GM23248 (cell line): ENCODE data around the gene RFNG. TPM values are rescaled to one million over a fixed set of nuclear protein-coding genes. Genes with fewer than 3 reads are reported as not detected.

Experiments used
- DNase-seq: peaks from one replicate; pipeline ENCODE4 v3.0.0-alpha.2; 2015
- H2AFZ ChIP-seq: fragments of 200-600 bp; sonication (generic); 2 replicates; pipeline ENCODE4 v1.6.1; 2016; ENCODE audit warnings: antibody characterized with exemption
- H3F3A ChIP-seq: fragments of 200-600 bp; sonication (generic); 2 replicates; pipeline ENCODE4 v1.6.1; 2016; ENCODE audit warnings: mild to moderate bottlenecking, antibody characterized with exemption, mixed run types; ENCODE audit not compliant: insufficient read depth
- H3K27ac ChIP-seq: fragments of 200-600 bp; sonication (generic); 2 replicates; pipeline ENCODE4 v1.5.1; 2016; ENCODE audit warnings: mild to moderate bottlenecking
- H3K27me3 ChIP-seq: fragments of 200-600 bp; sonication (generic); replicated peaks from 2 replicates; pipeline ENCODE4 v1.6.1; 2016; ENCODE audit warnings: mild to moderate bottlenecking; ENCODE audit not compliant: insufficient read depth
- H3K36me3 ChIP-seq: fragments of 200-600 bp; sonication (generic); 2 replicates; pipeline ENCODE4 v1.6.1; 2016; ENCODE audit warnings: low read depth, mild to moderate bottlenecking
- H3K4me1 ChIP-seq: fragments of 200-600 bp; sonication (generic); 2 replicates; pipeline ENCODE4 v1.6.1; 2016; ENCODE audit warnings: mild to moderate bottlenecking; ENCODE audit not compliant: insufficient read depth
- H3K4me2 ChIP-seq: fragments of 200-600 bp; sonication (generic); one replicate; pipeline ENCODE4 v1.6.1; 2016; ENCODE audit warnings: mild to moderate bottlenecking; ENCODE audit not compliant: unreplicated experiment
- H3K4me3 ChIP-seq: fragments of 200-600 bp; sonication (generic); 2 replicates; pipeline ENCODE4 v1.5.1; 2016; ENCODE audit warnings: mild to moderate bottlenecking
- H3K79me2 ChIP-seq: fragments of 200-600 bp; sonication (generic); 2 replicates; pipeline ENCODE4 v1.6.1; 2016; ENCODE audit warnings: mild to moderate bottlenecking; ENCODE audit not compliant: insufficient read depth
- H3K9ac ChIP-seq: fragments of 200-600 bp; sonication (generic); 2 replicates; pipeline ENCODE4 v1.6.1; 2016; ENCODE audit warnings: mild to moderate bottlenecking
- H3K9me2 ChIP-seq: fragments of 200-600 bp; sonication (generic); 2 replicates; pipeline ENCODE4 v1.6.1; 2016; ENCODE audit warnings: mixed run types, mild to moderate bottlenecking, moderate library complexity; ENCODE audit not compliant: insufficient read depth
- H3K9me3 ChIP-seq: fragments of 200-600 bp; sonication (generic); one replicate; pipeline ENCODE4 v1.6.1; 2017; ENCODE audit warnings: low read depth
- H4K20me1 ChIP-seq: fragments of 200-600 bp; sonication (generic); 2 replicates; pipeline ENCODE4 v1.6.0; 2016; ENCODE audit not compliant: insufficient read depth
- EZH2 ChIP-seq: fragments of 200-600 bp; sonication (generic); IDR thresholded peaks from 2 replicates; pipeline ENCODE4 v1.6.1; 2018; ENCODE audit warnings: antibody characterized with exemption, mild to moderate bottlenecking; ENCODE audit not compliant: insufficient read depth, poor library complexity, severe bottlenecking
- EZH2phosphoT487 ChIP-seq: fragments of 200-600 bp; sonication (generic); IDR thresholded peaks from 2 replicates; pipeline ENCODE4 v1.6.1; 2018; ENCODE audit warnings: antibody characterized with exemption, moderate library complexity, mild to moderate bottlenecking, low read depth; ENCODE audit not compliant: insufficient read depth
- WGBS, 2 experiments: methylation state at CpG; one replicate each; pipeline ENCODE4 v1.1.6; 2015 to 2017; ENCODE audit warnings: low lambda C conversion rate in 2 of 2, low coverage in 1 of 2; ENCODE audit errors: missing lambda C conversion rate in 2 of 2; 5-methylcytosine and 5-hydroxymethylcytosine counted together
- in situ Hi-C: fragments of 300-500 bp; cut with MboI; formaldehyde crosslinking; loops from 2 replicates; pipeline ENCODE4 v1.15.0; 2020
- polyA plus RNA-seq: library from polyadenylated mRNA; unstranded; fragments of >200 nt; fragmentation: Nextera tagmentation; extraction: Ambion mirVana; gene quantifications from 2 replicates; pipeline ENCODE4 v1.2.1, GENCODE V29; 2016
- total RNA-seq: library from RNA; depleted of rRNA; stranded (reverse); fragments of >200 nt; shearing (Covaris generic); gene quantifications from 2 replicates; pipeline ENCODE4 v1.2.3, GENCODE V29; 2014

The RFNG gene
- total and polyA plus RNA-seq, 2 experiments from 2014 or later, result 11.8 to 59.8 TPM

DNA sequence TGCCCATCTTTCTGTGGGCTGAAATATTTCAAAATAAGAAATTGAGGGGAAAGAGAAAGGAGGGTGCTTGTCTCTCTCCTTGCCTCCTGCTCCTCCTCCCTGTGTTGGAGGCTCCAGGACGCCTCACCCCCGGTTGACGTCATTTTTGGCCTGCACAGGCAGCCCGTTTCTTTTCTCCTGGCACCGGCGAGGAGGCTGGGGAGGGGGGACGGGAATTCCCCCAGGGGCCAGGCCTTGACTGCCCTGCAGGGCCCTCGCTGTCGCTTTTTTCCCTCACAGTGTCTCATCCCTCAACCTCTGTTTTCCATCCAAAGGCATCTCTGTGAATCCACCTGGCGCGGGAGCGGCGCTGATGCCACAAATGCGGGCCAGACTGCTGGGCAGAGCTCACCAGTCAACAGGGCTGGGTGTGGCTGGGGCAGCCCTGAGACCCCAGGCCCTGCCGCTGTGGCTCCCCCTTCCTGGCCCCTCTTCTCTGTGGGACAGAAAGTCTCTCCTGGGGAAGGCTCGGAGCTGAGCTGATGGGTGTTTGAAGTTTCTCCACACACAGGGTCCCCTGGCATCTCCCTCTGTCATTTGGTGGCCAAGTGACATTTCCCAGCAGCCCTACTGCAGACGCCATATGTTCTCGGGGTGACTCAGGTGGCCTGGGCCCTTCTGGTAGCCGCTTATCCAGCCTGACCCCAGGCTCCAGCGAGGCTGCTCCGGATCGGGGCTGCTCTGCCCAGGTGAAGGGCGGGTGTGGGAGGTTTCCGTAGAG is 45.0 kb downstream of the RFNG start:
- H3K79me2 ChIP-seq, result no peaks in the 10 kb centered on the region
- no peaks in the 10 kb centered on the region for H3K27me3 ChIP-seq
- peak; percentile 73 for DNase-seq
- H3K4me1 ChIP-seq, result peaks cover 27% of the 10 kb centered on the region
- H3K27ac ChIP-seq, result no peak overlapping the region
- H3K9me2 ChIP-seq, result no peaks in the 10 kb centered on the region
- in situ Hi-C loops, result no loop called here
- no peak overlapping the region for H2AFZ ChIP-seq
- no peak for TF ChIP-seq EZH2phosphoT487
- no peak for TF ChIP-seq EZH2
- no peaks in the 10 kb centered on the region for H3K9me3 ChIP-seq
- no peak overlapping the region for H3K4me2 ChIP-seq
- peaks cover 8% of the 10 kb centered on the region for H3F3A ChIP-seq
- H4K20me1 ChIP-seq, result no peaks in the 10 kb centered on the region
- H3K36me3 ChIP-seq, result no peaks in the 10 kb centered on the region
- no peak overlapping the region for H3K9ac ChIP-seq
- no peak overlapping the region for H3K4me3 ChIP-seq
- 56 to 64% methylated on average over 21 to 24 of the region's 24 CpGs for WGBS, 2 experiments

- Histone ChIP-seq H2AFZ (no peak overlapping the region), H3K9ac (no peak overlapping the region), H3F3A (peaks cover 8% of the 10 kb centered on the region), H3K4me1 (peaks cover 27% of the 10 kb centered on the region), H3K4me2 (no peak overlapping the region), H4K20me1 (no peaks in the 10 kb centered on the region), H3K9me3 (no peaks in the 10 kb centered on the region), H3K9me2 (no peaks in the 10 kb centered on the region), H3K36me3 (no peaks in the 10 kb centered on the region), H3K4me3 (no peak overlapping the region), H3K27me3 (no peaks in the 10 kb centered on the region), H3K27ac (no peak overlapping the region), H3K79me2 (no peaks in the 10 kb centered on the region)
- TF ChIP-seq EZH2, result no peak
- no peak for TF ChIP-seq EZH2phosphoT487
- in situ Hi-C loops, result no loop called here
- no peak for DNase-seq
- WGBS, 2 experiments, result 84 to 85% methylated on average over 28 to 30 of the region's 30 CpGs
Measured at GRCh38 chr17:82005701-82006348, 45.8 kb downstream of the RFNG start.

DNA sequence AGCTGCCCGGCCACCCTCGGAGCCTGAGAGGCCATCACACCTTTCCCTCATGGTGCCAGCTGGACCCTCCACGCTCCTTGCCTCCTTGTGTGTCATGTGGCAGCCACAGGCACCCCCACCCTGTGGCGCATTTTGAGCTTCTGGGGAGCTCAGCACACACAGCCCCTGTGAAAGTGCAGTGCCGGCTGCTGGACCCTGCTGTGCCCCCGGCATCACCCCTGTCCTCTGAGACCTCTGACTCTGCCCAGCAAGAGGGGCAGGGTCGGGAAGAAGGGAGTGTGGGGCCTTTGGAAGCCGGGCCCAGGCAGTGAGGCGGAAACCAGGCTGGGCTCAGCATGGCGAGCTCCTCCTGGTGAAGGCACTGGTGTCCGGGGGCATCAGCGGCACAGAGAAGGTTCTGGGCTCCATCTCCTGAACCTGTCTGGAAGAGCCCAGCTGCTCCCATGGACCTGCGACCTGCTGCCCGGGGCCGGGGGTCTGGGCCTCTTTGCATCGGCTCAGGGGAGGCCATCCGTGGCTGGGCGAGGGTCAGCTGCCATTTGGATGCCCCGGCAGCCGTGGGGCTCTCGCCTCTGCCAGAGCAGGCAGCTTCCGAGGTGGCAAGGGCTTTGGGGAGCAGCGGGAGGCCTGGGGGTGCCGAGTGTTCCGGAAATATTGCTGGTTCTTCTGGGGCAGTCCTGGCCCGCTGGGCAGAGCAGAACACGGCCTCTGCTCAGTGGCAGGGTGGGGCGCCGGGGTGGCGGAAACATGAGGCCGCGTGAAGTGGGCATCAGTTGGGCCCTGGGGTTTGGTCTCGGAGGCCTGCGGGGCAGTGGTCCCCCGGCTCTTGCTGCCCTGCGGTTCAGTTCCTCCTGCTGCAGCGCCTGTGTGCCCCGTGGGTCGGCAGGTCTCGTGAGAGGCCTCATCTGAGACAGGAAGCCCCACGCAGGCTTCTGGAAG is 46.8 kb downstream of the RFNG start:
- 92 to 93% methylated on average over 34 to 40 of the region's 41 CpGs for WGBS, 2 experiments
- peak overlapping the region; percentile 47 for H3K9ac ChIP-seq

More for the DNA sequence above, 46.8 kb downstream of the RFNG start:
- Histone ChIP-seq H3K9me3 (no peaks in the 10 kb centered on the region), H3K9me2 (no peaks in the 10 kb centered on the region), H3K79me2 (no peaks in the 10 kb centered on the region), H3K27me3 (no peaks in the 10 kb centered on the region), H3K4me3 (no peak overlapping the region), H3K4me2 (peak overlapping the region; percentile 24), H4K20me1 (no peaks in the 10 kb centered on the region), H3K36me3 (no peaks in the 10 kb centered on the region), H2AFZ (no peak overlapping the region), H3F3A (peaks cover 8% of the 10 kb centered on the region), H3K4me1 (peaks cover 27% of the 10 kb centered on the region), H3K27ac (peak overlapping the region; percentile 82; the same call in 1 of the 2 replicates)
- TF ChIP-seq EZH2phosphoT487 (no peak), EZH2 (no peak)
- in situ Hi-C loops, result no loop called here
- DNase-seq, result no peak
